Measurements from ENCODE around the gene ERBB4.

The ERBB4 gene

GRCh38 chr2:211331736-211332135 lies 1206.9 kb downstream of the ERBB4 start:
- no peak for DNase-seq (ENCODE audit: low read depth)

- DNase-seq (ENCODE audit: low read depth), result no peak
Observed at GRCh38 chr2:211329882-211330281, 1208.7 kb downstream of the ERBB4 start.

- no peak for DNase-seq (ENCODE audit: low read depth)
Observed at GRCh38 chr2:211329421-211329820, 1209.2 kb downstream of the ERBB4 start.

- DNase-seq (ENCODE audit: low read depth), result no peak
Observed at GRCh38 chr2:211328126-211328525, 1210.5 kb downstream of the ERBB4 start.

Data from EH (cell line).